ENCODE results near the gene ABHD6. TPM values are rescaled to one million over a fixed set of nuclear protein-coding genes. Genes with fewer than 3 reads are reported as not detected.
A peak's percentile ranks its signal among the peaks of the same experiment; 100 is the strongest.

The ABHD6 gene
- total RNA-seq, 1 donor from 2014 or later: 6.1 TPM

GRCh38 chr3:58230876-58231552 is 6.6 kb upstream of the ABHD6 start:
- no peak for TF ChIP-seq CTCF (IDR thresholded peaks at IDR 0.05; ENCODE audit: unreplicated experiment)
- Mint-ChIP-seq H3K4me3 (ENCODE audit: low read depth) (no peak overlapping the region), H3K36me3 (ENCODE audit: insufficient read depth) (no peaks in the 10 kb centered on the region), H3K27ac (no peak overlapping the region), H3K9me3 (ENCODE audit: low read depth) (no peaks in the 10 kb centered on the region), H3K27me3 (peaks cover 29% of the 10 kb centered on the region), H3K4me1 (ENCODE audit: low read depth) (peaks cover 7% of the 10 kb centered on the region)
- no peak for DNase-seq (ENCODE audit: low spot score, unreplicated experiment)

GRCh38 chr3:58231666-58232065 is 5.9 kb upstream of the ABHD6 start:
- no peak for TF ChIP-seq CTCF (IDR thresholded peaks at IDR 0.05; ENCODE audit: unreplicated experiment)
- no peak overlapping the region for H3K27ac Mint-ChIP-seq
- peaks cover 12% of the 10 kb centered on the region for H3K4me1 Mint-ChIP-seq (ENCODE audit: low read depth)
- no peaks in the 10 kb centered on the region for H3K9me3 Mint-ChIP-seq (ENCODE audit: low read depth)
- H3K36me3 Mint-ChIP-seq (ENCODE audit: insufficient read depth): no peaks in the 10 kb centered on the region
- peaks cover 32% of the 10 kb centered on the region for H3K27me3 Mint-ChIP-seq
- H3K4me3 Mint-ChIP-seq (ENCODE audit: low read depth): no peak overlapping the region
- DNase-seq (ENCODE audit: low spot score, unreplicated experiment): no peak

GRCh38 chr3:58234516-58234931 is 3.1 kb upstream of the ABHD6 start:
- Mint-ChIP-seq H3K27me3 (peaks cover 40% of the 10 kb centered on the region), H3K36me3 (ENCODE audit: insufficient read depth) (no peaks in the 10 kb centered on the region), H3K27ac (no peak overlapping the region), H3K4me1 (ENCODE audit: low read depth) (peaks cover 15% of the 10 kb centered on the region), H3K9me3 (ENCODE audit: low read depth) (no peaks in the 10 kb centered on the region), H3K4me3 (ENCODE audit: low read depth) (no peak overlapping the region)
- TF ChIP-seq CTCF (IDR thresholded peaks at IDR 0.05; ENCODE audit: unreplicated experiment): no peak
- no peak for DNase-seq (ENCODE audit: low spot score, unreplicated experiment)

- H3K9me3 Mint-ChIP-seq (ENCODE audit: low read depth): no peaks in the 10 kb centered on the region
- peaks cover 15% of the 10 kb centered on the region for H3K4me1 Mint-ChIP-seq (ENCODE audit: low read depth)
- peaks cover 37% of the 10 kb centered on the region for H3K27me3 Mint-ChIP-seq
- no peak for TF ChIP-seq CTCF (IDR thresholded peaks at IDR 0.05; ENCODE audit: unreplicated experiment)
- H3K27ac Mint-ChIP-seq: peak overlapping the region; percentile 69
- no peaks in the 10 kb centered on the region for H3K36me3 Mint-ChIP-seq (ENCODE audit: insufficient read depth)
- no peak for DNase-seq (ENCODE audit: low spot score, unreplicated experiment)
- peak overlapping the region; percentile 81 for H3K4me3 Mint-ChIP-seq (ENCODE audit: low read depth)
These were observed 1.6 kb upstream of the ABHD6 start for GRCh38 chr3:58235970-58236369.

GRCh38 chr3:58236527-58237237 is 910 bp upstream of the ABHD6 start:
- Mint-ChIP-seq H3K27me3 (peaks cover 30% of the 10 kb centered on the region), H3K4me3 (ENCODE audit: low read depth) (peak overlapping the region; percentile 81), H3K27ac (peak overlapping the region; percentile 49), H3K9me3 (ENCODE audit: low read depth) (no peaks in the 10 kb centered on the region), H3K36me3 (ENCODE audit: insufficient read depth) (no peaks in the 10 kb centered on the region), H3K4me1 (ENCODE audit: low read depth) (peaks cover 15% of the 10 kb centered on the region)
- no peak for TF ChIP-seq CTCF (IDR thresholded peaks at IDR 0.05; ENCODE audit: unreplicated experiment)
- DNase-seq (ENCODE audit: low spot score, unreplicated experiment): no peak

All from progenitor cell of endocrine pancreas (in vitro differentiated cells).